AG04449 (cell line): Measurements from ENCODE around the gene PASK.

Source experiments
- CTCF ChIA-PET: fragments of 350-600 bp; formaldehyde crosslinking; extraction: SDS; loops from one replicate; lab custom pipeline; 2021; ENCODE audit warnings: antibody characterized with exemption; lab: Yijun Ruan, JAX
- POLR2A ChIA-PET: fragments of 400-600, 350-600 bp; formaldehyde crosslinking; extraction: SDS; loops from one replicate; lab custom pipeline; 2020; ENCODE audit warnings: antibody characterized with exemption, inconsistent platforms; lab: Yijun Ruan, JAX
- DNase-seq: peaks from one replicate; pipeline ENCODE4 v3.0.0-alpha.2; 2010; ENCODE audit warnings: low read depth, low spot score
- H3K4me3 ChIP-seq: 2 replicates; pipeline ENCODE4 v1.5.1; 2011; ENCODE audit warnings: low read depth, mild to moderate bottlenecking, control low read depth, low read length
- CTCF ChIP-seq: IDR thresholded peaks from one replicate; pipeline ENCODE4 v1.5.1; 2011; ENCODE audit warnings: mild to moderate bottlenecking, moderate library complexity, low read length, control low read depth, inconsistent platforms; ENCODE audit not compliant: insufficient read depth; ENCODE audit errors: missing control alignments

Gene PASK

DNA sequence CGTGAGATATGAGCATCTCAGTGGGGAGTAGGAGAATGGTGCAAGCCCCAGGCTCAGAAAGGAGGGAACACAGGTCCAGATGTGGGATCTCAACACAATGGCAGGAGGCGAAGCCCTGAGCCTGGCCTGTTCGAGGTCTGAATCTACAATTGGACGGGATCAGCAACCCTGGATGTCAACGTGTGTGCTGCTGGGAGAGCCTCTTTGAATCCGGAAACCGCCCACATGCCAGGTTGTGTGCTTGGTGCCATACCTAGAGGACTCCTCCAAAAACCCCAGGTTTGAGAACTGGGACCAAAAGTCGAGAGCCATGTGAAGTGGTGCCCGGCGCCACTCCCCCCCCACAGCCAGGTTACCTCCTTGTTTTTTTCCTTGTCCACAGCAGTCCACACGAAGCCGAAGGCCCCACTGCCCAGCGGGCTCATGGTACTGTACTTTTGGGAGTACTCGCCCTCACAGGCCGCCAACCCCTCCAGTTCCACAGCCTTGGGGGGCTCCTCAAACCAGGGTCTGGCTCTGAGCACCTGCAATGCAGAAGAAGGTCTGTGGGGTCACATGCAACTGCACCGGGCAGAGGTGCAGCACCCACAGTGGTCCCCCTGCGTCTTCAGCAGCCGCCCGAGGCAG lies 26.8 kb downstream of the PASK start:
- no peak for DNase-seq
- CTCF ChIA-PET, result interaction anchor here (1.1 kb wide), 1 partner anchor 209 kb away, joined by 4 read pairs; no protein-coding TSS in a partner anchor
- POLR2A ChIA-PET, result no interaction called here
- no peak for TF ChIP-seq CTCF
- no peak overlapping the region for H3K4me3 ChIP-seq

- H3K4me3 ChIP-seq, result no peak overlapping the region
- ChIA-PET POLR2A (no interaction called here), CTCF (interaction anchor here (1.0 to 1.1 kb wide), 4 partner anchors 9 to 207 kb away, joined by 3 to 4 read pairs (median 4); no protein-coding TSS in a partner anchor)
- no peak for DNase-seq
- TF ChIP-seq CTCF, result no peak
These were observed 28.3 kb downstream of the PASK start for GRCh38 chr2:241121008-241121407.

GRCh38 chr2:241120440-241120839 lies 28.8 kb downstream of the PASK start:
- DNase-seq, result no peak
- POLR2A ChIA-PET, result no interaction called here
- no peak for TF ChIP-seq CTCF
- H3K4me3 ChIP-seq, result no peak overlapping the region
- CTCF ChIA-PET, result interaction anchor here (1.0 kb wide), 2 partner anchors 9 to 206 kb away, joined by 3 to 4 read pairs; no protein-coding TSS in a partner anchor

DNA sequence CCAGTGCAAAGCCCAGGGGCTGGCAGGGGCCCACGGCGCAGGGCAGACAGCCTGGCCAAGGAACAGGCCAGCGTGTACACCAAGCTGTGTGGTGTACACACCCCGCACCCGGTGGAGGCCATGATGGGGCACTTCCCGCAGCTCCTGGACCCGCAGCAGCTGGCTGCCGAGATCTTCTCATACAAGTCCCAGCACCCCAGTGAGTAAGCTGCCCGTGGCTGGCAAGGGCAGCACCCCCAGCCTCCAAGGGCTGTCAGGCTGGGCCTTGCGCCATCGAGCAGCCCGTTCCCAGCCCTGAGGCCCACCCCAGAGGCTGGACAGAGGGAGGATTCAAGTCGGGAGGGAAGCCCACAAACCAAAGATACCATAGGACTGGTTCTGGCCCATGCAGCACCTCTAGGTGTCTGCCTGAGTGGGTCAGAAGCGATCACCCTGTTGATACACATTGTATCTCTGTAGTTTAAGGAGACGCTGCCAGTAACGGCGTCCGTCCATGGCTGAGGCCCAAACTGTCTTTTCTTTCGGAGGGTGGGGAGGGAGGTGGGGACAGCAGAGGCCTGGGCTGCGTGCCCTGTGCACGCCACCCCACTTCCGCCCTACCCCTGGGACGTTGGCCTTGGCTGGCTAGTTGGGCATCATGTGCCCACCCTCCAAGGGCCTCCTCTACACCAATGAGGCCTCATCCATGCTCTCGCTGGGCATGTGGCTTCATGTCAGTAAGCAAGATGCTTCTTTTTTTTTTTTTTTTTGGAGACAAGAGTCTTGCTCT lies 30.4 kb downstream of the PASK start:
- CTCF ChIA-PET, result no interaction called here

GRCh38 chr2:241116606-241117560 lies 32.4 kb downstream of the PASK start:
- TF ChIP-seq CTCF, result no peak
- ChIA-PET CTCF (no interaction called here), POLR2A (no interaction called here)
- H3K4me3 ChIP-seq, result no peak overlapping the region
- no peak for DNase-seq

More for the DNA sequence above, 30.4 kb downstream of the PASK start:
- no peak for DNase-seq
- TF ChIP-seq CTCF, result no peak
- no peak overlapping the region for H3K4me3 ChIP-seq
- POLR2A ChIA-PET, result no interaction called here

- POLR2A ChIA-PET, result no interaction called here
These were observed 33.9 kb downstream of the PASK start for GRCh38 chr2:241115361-241115760.

More at GRCh38 chr2:241115361-241115760, 33.9 kb downstream of the PASK start:
- TF ChIP-seq CTCF, result no peak
- DNase-seq, result no peak
- CTCF ChIA-PET, result interaction anchor here (0.9 kb wide), 1 partner anchor 37 kb away, joined by 3 read pairs; no protein-coding TSS in a partner anchor
- H3K4me3 ChIP-seq, result no peak overlapping the region
